OCI-LY7 (cell line): Measurements from ENCODE around the gene CCDC68. TPM values are rescaled to one million over a fixed set of nuclear protein-coding genes. Genes with fewer than 3 reads are reported as not detected.

Source experiments
- BruUV-seq: library from RNA; stranded (reverse); fragments of 400-500 nt; replicated peaks from 2 replicates; lab custom pipeline; 2021; lab: Mats Ljungman, UMichigan
- CTCF ChIA-PET: fragments of 300-600 bp; sonication (Branson Sonifier 250); formaldehyde crosslinking; loops from one replicate; lab custom pipeline; 2022; ENCODE audit warnings: antibody characterized with exemption; ENCODE audit not compliant: unreplicated experiment; lab: Charles Lee
- POLR2A ChIA-PET: fragments of 300-600 bp; sonication (Branson Sonifier 250); formaldehyde crosslinking; loops from one replicate; lab custom pipeline; 2022; ENCODE audit warnings: antibody characterized with exemption; lab: Charles Lee
- DNase-seq: peaks from one replicate; pipeline ENCODE4 v3.0.0-alpha.2; 2015; ENCODE audit warnings: low spot score
- H2AFZ ChIP-seq: fragments of 200-600 bp; sonication (generic), shearing (Covaris generic); 2 replicates; pipeline ENCODE4 v1.6.1; 2014; ENCODE audit warnings: mild to moderate bottlenecking, antibody characterized with exemption, low read length, moderate library complexity
- H3K27ac ChIP-seq: fragments of 200-600 bp; sonication (generic); 2 replicates; pipeline ENCODE4 v1.5.1; 2014; ENCODE audit warnings: mixed run types, low read depth, mild to moderate bottlenecking, moderate library complexity, low read length, inconsistent platforms; ENCODE audit not compliant: poor library complexity, severe bottlenecking
- H3K36me3 ChIP-seq: fragments of 200-600 bp; sonication (generic); 2 replicates; pipeline ENCODE4 v1.6.1; 2014; ENCODE audit warnings: mild to moderate bottlenecking, antibody characterized with exemption, low read length, moderate library complexity, mixed read lengths; ENCODE audit not compliant: insufficient read depth
- H3K4me1 ChIP-seq: fragments of 200-600 bp; sonication (generic); 2 replicates; pipeline ENCODE4 v1.5.1; 2014; ENCODE audit warnings: mild to moderate bottlenecking, low read length; ENCODE audit not compliant: insufficient read depth, poor library complexity, severe bottlenecking
- H3K4me2 ChIP-seq: fragments of 200-600 bp; sonication (generic); 2 replicates; pipeline ENCODE4 v1.6.1; 2014; ENCODE audit warnings: mild to moderate bottlenecking, low read length
- H3K4me3 ChIP-seq: fragments of 200-600 bp; sonication (generic); 2 replicates; pipeline ENCODE4 v1.5.1; 2014; ENCODE audit warnings: mild to moderate bottlenecking, low read depth, low read length; ENCODE audit not compliant: poor library complexity, severe bottlenecking
- H3K79me2 ChIP-seq: fragments of 200-600 bp; sonication (generic); 2 replicates; pipeline ENCODE4 v1.6.1; 2016; ENCODE audit warnings: low read depth, mild to moderate bottlenecking, low read length, moderate library complexity, mixed read lengths; ENCODE audit not compliant: insufficient read depth
- H3K9me2 ChIP-seq: fragments of 200-600 bp; sonication (generic); 2 replicates; pipeline ENCODE4 v1.6.1; 2016; ENCODE audit warnings: mild to moderate bottlenecking, low read length, mixed read lengths; ENCODE audit not compliant: insufficient read depth
- H3K9me3 ChIP-seq: fragments of 200-600 bp; sonication (generic); 2 replicates; pipeline ENCODE4 v1.6.1; 2014; ENCODE audit warnings: mild to moderate bottlenecking, mixed run types, low read length, mixed read lengths
- H4K20me1 ChIP-seq: fragments of 200-600 bp; sonication (generic); 2 replicates; pipeline ENCODE4 v1.6.1; 2014; ENCODE audit warnings: mild to moderate bottlenecking, antibody characterized with exemption, low read length, moderate library complexity, mixed read lengths; ENCODE audit not compliant: insufficient read depth
- CTCF ChIP-seq: fragments of 200-600 bp; sonication (generic); conservative IDR thresholded peaks from 2 replicates; pipeline ENCODE4 v1.5.1; 2014; ENCODE audit warnings: mild to moderate bottlenecking, antibody characterized with exemption, low read length, moderate library complexity, mixed read lengths
- EZH2phosphoT487 ChIP-seq: fragments of 200-600 bp; sonication (generic); IDR thresholded peaks from 2 replicates; pipeline ENCODE4 v1.6.1; 2018; ENCODE audit warnings: low read depth, borderline replicate concordance, mild to moderate bottlenecking, mixed run types, antibody characterized with exemption, low read length, moderate library complexity, mixed read lengths
- intact Hi-C: fragments of 100-400 bp; cut with micrococcal nuclease; formaldehyde crosslinking; loops from one replicate; pipeline ENCODE4 v1.10.0; 2022; ENCODE audit not compliant: unreplicated experiment
- total RNA-seq, 2 experiments: library from RNA; depleted of rRNA in 1 of 2; stranded (reverse); fragments of >200 nt in 1 of 2; shearing (Covaris generic) in 1 of 2; gene quantifications; 2 replicates each; pipeline ENCODE4 v1.2.3, GENCODE V29; 2014 to 2022

CCDC68 gene
- total RNA-seq, 2 experiments from 2014 or later: not detected

- no TSS peak for BruUV-seq
Observed at GRCh38 chr18:54991981-54992380, 32.7 kb upstream of the CCDC68 start.

GRCh38 chr18:54984908-54985307 is 25.6 kb upstream of the CCDC68 start:
- H3K4me2 ChIP-seq: no peak overlapping the region
- POLR2A ChIA-PET: no interaction called here
- no peaks in the 10 kb centered on the region for H3K36me3 ChIP-seq
- no peaks in the 10 kb centered on the region for H3K79me2 ChIP-seq
- H2AFZ ChIP-seq: no peak overlapping the region
- TF ChIP-seq CTCF: no peak
- TF ChIP-seq EZH2phosphoT487: no peak
- H3K4me1 ChIP-seq: no peaks in the 10 kb centered on the region
- H3K27ac ChIP-seq: no peak overlapping the region
- no peaks in the 10 kb centered on the region for H4K20me1 ChIP-seq
- CTCF ChIA-PET: no interaction called here
- no peak overlapping the region for H3K4me3 ChIP-seq
- intact Hi-C loops: loop anchor here (5.0 kb wide), 2 partner anchors 308 to 533 kb away; no protein-coding TSS in a partner anchor
- DNase-seq: no peak
- H3K9me2 ChIP-seq: no peaks in the 10 kb centered on the region
- no peaks in the 10 kb centered on the region for H3K9me3 ChIP-seq
- no TSS peak for BruUV-seq

More at GRCh38 chr18:54991981-54992380, 32.7 kb upstream of the CCDC68 start:
- Histone ChIP-seq H3K36me3 (no peaks in the 10 kb centered on the region), H3K27ac (no peak overlapping the region), H3K4me3 (no peak overlapping the region), H3K9me3 (no peaks in the 10 kb centered on the region), H2AFZ (no peak overlapping the region), H3K4me1 (no peaks in the 10 kb centered on the region), H3K79me2 (no peaks in the 10 kb centered on the region), H3K4me2 (no peak overlapping the region), H3K9me2 (no peaks in the 10 kb centered on the region), H4K20me1 (no peaks in the 10 kb centered on the region)
- intact Hi-C loops: no loop called here
- ChIA-PET POLR2A (no interaction called here), CTCF (no interaction called here)
- TF ChIP-seq CTCF (no peak), EZH2phosphoT487 (no peak)
- DNase-seq: no peak

- POLR2A ChIA-PET: no interaction called here
- no peaks in the 10 kb centered on the region for H3K36me3 ChIP-seq
- no peak overlapping the region for H3K4me2 ChIP-seq
- H3K4me1 ChIP-seq: no peaks in the 10 kb centered on the region
- no peak overlapping the region for H3K27ac ChIP-seq
- intact Hi-C loops: loop anchor here (5.0 kb wide), 2 partner anchors 306 to 531 kb away; no protein-coding TSS in a partner anchor
- no peaks in the 10 kb centered on the region for H4K20me1 ChIP-seq
- TF ChIP-seq CTCF: no peak
- TF ChIP-seq EZH2phosphoT487: no peak
- CTCF ChIA-PET: no interaction called here
- H2AFZ ChIP-seq: no peak overlapping the region
- H3K79me2 ChIP-seq: no peaks in the 10 kb centered on the region
- DNase-seq: no peak
- no peaks in the 10 kb centered on the region for H3K9me3 ChIP-seq
- H3K9me2 ChIP-seq: no peaks in the 10 kb centered on the region
- BruUV-seq: no TSS peak
- H3K4me3 ChIP-seq: no peak overlapping the region
Observed at GRCh38 chr18:54983791-54984190, 24.5 kb upstream of the CCDC68 start.
